Measurements from ENCODE around the gene COMMD4.
"Not testable (repeated sequence)": the region's sequence is repeated elsewhere in the genome, so short reads cannot be mapped to it uniquely, and the experiment has no call there.

COMMD4 gene

GRCh38 chr15:75333654-75334419 lies 2.0 kb upstream of the COMMD4 start:
- not testable (repeated sequence) for DNase-seq

DNA sequence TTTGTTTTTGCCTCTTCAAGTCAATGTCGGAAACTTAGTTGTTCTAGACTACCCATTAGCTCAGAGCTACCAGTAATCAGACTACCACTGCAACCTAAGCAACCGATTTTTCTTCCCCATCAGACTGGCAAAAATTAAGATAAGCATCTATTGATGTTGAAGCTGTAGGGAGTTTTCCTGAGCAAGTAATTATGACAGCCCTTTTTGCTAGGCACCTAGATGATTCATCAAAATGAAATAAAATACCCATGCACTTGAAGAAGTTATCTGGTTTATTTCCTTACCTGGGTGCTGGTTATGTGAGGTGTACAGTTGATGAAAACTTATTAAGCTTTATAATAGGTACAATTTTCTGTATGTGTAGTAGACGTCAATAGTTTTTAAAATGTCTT lies 554 bp upstream of the COMMD4 start:
- DNase-seq: no peak

DNA sequence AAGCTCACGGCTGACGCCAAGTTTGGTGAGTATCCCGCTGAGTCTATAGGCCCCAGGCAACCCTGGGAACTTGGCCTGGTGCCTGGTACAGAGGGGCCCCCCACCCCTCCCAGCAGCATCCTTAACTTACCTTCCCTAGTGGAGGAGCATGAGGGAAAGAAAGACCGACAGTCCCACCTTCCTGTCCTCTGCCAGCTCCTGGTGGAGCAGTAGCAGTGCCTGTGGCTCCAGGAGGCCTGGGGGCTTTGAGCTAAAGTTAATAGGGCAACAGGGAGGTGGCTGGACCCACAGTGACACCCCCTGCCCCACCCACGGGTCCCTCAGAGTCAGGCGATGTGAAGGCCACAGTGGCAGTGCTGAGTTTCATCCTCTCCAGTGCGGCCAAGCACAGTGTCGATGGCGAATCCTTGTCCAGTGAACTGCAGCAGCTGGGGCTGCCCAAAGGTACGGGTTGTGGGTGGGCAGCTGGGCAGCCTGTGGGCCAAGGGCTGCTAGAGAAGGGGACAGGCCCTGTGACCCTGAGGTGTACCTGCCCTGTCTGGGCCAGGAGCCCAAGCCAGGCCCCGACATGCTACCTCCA lies 2.9 kb downstream of the COMMD4 start:
- no peak for DNase-seq

DNA sequence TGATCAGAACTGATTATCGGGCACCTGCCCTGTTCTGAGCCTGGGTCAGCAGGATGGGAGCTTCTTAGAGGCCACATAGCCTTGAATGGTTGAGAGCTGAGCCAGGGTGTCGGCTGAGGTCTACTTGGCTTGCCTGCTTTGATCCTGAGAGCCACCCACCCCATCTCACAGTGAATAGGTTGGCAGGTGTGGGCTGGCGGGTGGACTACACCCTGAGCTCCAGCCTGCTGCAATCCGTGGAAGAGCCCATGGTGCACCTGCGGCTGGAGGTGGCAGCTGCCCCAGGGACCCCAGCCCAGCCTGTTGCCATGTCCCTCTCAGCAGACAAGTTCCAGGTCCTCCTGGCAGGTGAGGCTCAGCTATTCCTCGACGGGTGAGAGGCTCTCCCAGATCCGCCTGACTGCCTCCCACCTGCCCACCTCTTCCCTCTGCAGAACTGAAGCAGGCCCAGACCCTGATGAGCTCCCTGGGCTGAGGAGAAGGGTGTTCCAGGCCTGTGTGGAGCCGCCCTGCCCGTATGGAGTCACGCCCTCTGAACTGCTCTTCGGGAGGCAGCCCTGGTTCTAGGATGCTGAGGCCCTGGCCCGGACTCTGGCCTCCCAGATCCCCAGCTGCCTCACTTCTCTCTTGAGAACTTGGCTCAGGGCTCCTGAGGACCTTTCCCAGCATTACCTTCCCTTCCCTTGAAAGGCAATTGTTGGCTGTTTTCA lies 3.8 kb downstream of the COMMD4 start:
- DNase-seq: no peak

DNA sequence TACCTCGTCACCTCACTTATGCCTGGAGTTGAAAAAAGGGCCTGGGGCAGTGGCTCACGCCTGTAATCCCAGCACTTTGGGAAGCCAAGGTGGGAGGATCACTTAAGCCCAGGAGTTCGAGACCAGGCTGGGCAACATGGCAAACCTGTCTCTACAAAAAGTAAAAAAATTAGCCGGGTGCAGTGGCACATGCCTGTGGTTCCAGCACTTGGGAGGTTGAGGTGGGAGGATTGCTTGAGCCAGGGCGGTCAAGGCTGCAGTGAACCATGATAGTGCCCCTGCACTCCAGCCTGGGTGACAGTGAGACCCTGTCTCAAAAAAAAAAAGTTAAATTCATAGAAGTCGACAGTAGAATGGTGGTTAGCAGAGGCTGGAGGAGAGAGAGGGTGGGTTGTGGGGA lies 6.4 kb downstream of the COMMD4 start:
- no peak for DNase-seq

DNA sequence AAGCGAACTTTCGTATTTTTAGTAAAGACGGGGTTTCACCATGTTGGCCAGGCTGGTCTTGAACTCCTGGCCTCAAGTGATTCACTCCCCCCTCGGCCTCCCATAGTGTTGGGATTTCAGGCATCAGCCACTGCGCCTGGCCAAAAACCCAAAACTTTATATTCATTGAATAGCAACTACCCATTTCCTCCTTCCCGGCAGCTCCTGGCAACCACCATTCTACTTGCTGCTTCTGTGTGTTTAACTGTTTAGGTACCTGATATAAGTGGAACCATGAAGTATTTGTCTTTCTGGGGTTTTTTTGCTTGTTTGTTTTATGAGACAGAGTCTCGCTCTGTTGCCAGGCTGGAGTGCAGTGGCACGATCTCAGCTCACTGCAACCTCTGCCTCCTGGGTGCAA lies 8.1 kb downstream of the COMMD4 start:
- not testable (repeated sequence) for DNase-seq

DNA sequence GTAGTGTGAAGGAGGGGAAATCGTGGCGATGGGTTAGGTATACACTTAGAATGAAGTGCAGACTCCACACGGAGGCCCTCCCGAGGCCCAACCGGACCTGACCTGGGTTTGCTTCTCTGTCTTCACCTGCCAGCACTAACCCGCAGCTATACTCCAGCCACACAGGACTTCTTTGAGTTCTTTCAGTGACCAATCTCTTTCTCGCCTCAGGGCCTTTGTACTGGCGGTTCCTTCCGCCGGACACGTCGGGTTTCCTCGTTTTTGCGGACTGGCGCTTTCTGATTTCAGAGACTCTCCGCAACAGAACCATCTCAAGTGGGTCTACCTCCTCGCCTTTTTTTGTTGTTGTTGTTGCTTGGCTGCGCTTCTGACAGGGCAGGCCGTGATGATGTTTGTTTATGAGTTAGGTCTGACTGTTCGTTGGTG lies 10.9 kb downstream of the COMMD4 start, which contains the start of gene NEIL1:
NEIL1 (plus strand) TSS at position 244 of the 426 bp plus-strand sequence. CDS start 1,867 bp downstream, outside the sequence.
- no peak for DNase-seq

GRCh38 chr15:75347222-75348033 lies 11.6 kb downstream of the COMMD4 start:
- peak; percentile 62 for DNase-seq

- DNase-seq: no peak
Measured at GRCh38 chr15:75348034-75348561, 12.2 kb downstream of the COMMD4 start.

DNA sequence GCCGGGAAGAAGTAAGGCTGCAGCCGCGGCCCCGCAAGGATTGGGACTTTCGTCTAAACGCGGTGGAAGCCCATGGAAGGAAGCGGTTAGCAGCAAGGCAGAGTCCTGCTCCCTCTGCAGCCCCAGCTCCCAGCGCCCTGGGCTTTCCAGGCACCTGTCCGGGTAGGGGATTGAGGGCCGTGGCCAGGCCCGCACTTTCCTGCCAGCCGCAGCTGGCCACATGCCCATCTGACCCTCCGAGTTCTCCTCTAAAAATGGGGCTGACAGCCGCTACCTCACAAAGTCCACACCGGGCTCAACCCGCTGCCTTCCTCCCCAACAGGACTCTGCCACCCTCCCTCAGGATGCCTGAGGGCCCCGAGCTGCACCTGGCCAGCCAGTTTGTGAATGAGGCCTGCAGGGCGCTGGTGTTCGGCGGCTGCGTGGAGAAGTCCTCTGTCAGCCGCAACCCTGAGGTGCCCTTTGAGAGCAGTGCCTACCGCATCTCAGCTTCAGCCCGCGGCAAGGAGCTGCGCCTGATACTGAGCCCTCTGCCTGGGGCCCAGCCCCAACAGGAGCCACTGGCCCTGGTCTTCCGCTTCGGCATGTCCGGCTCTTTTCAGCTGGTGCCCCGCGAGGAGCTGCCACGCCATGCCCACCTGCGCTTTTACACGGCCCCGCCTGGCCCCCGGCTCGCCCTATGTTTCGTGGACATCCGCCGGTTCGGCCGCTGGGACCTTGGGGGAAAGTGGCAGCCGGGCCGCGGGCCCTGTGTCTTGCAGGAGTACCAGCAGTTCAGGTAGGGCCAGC lies 12.9 kb downstream of the COMMD4 start:
- DNase-seq: no peak

DNA sequence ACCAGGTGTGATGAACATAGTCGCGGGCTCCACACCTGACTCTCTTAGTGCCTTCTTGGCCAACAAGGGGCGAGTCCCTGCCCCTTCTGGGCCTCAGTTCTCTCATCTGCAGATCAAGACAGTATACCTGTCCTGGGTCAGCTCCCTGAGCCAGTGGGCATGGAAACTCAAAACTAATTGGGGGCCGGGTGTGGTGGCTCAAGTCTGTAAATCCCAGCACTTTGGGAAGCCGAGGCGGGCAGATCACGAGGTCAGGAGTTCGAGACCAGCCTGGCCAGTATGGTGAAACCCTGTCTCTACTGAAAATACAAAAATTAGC lies 13.4 kb downstream of the COMMD4 start:
- DNase-seq: not testable (repeated sequence)

DNA sequence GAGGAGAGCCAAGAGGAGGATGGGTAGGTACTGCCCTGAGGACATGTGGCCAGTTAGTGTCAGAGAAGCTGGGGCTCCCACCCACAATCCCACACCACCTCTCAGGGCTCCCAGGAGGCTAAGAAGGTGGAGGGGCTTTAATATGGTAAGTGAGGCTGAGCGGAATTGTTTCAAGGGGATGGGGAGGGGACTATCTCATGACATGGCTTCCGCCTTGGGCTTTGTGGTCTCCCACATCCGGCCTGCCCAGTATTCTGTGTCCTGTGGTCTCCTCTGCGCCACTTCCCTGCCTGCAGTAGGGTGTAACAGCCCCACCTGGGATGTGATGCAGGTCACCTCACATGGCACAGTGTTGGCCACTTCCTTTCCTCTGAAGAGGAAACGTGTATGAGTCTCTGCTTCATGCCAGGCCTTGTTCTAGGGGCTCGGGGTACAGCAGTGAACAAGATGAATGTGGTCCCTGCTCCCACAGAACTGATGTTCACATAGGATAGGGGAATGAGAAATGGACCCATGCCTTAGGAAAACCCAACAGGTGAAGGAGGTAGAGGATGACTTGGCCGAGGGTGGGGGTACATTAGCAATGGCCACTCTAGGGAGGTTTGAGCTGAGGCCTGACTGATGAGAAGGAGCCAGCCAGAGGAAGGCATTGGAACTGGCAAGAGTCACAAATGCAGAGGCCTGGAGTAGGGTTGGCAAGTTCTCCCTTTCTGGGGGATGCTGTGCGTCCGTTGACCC lies 14.2 kb downstream of the COMMD4 start:
- DNase-seq: peak; percentile 83

- DNase-seq: no peak
Measured at GRCh38 chr15:75350601-75351361, 14.9 kb downstream of the COMMD4 start.

DNA sequence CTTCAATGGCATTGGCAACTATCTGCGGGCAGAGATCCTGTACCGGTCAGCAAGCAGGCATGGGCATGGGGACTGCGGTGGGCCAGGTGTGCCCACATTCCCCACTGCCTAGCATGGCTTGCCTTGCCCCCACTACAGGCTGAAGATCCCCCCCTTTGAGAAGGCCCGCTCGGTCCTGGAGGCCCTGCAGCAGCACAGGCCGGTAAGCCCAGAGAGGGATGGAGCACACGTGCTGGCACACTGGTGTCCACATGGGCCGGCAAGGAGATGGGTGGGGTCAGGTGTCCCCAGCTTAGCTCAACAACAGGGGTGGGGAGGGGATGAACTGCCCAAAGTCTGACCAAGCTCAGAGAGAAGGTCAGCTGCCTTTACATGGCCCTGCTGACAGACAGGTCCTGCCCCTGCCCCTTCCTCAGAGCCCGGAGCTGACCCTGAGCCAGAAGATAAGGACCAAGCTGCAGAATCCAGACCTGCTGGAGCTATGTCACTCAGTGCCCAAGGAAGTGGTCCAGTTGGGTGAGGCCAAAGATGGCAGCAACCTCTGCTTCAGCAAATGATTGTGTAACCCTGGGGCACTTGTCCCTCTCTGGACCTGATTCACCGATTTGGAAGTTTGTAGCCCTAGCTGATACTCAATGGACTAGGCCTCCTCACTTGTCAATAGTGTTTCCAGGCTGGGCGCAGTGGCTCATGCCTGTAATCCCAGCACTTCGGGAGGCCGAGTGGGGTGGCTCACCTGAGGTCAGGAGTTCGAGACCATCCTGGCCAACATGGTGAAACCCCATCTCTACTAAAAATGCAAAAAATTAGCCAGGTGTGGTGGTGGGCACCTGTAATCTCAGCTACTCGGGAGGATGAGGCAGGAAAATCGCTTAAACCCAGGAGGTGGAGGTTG lies 16.6 kb downstream of the COMMD4 start:
- DNase-seq: no peak

GRCh38 chr15:75353604-75354003 lies 17.7 kb downstream of the COMMD4 start:
- no peak for DNase-seq

GRCh38 chr15:75354454-75354853 lies 18.6 kb downstream of the COMMD4 start:
- DNase-seq: no peak

DNA sequence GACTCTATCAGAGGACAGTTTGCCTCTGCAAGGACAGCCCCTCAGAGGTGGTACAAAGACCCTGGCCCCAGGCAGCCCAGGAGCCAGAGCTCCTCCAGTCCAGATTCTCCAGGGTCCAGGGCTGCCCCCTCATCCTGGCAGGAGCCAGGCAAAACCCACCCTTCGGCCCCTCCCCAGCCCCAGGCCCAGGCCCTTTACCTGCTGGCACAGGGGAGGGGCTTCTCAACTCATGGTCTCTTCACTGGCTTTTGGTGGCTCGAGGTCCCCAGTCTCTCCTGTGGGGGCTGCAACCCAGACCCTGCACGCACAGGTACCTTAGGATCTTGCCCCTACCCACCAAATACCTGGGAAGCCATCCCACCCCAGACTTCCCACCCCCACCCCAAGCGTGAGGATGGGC lies 19.5 kb downstream of the COMMD4 start:
- no peak for DNase-seq

GRCh38 chr15:75356006-75356405 lies 20.1 kb downstream of the COMMD4 start:
- no peak for DNase-seq

DNA sequence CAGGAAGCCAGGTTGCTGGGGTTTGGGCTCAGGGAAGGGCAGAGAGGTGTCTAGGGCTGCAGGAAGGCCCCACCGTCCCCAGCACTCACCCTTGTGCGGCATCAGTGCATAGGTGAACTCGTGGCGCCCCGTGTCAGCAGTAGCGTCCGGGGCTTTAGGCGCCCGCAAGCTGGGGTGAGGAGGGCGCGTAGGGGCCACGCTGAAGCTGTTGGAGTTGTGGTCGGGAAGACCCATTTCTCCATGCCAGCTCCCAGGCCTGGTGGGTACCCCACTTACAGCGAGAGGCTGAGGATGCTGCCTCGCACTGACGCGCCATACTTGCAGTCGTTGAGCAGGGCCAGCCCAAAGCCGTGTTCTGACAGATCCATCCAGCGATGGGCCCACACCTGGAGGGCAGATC lies 20.7 kb downstream of the COMMD4 start:
- no peak for DNase-seq

All from stimulated activated CD8-positive, alpha-beta memory T cell treated with anti-CD3 and anti-CD28 coated beads, Interleukin-4, amount 100 ng/mL, for 48 hours (primary cell).